Stimulated activated effector memory CD8-positive, alpha-beta T cell treated with anti-CD3 and anti-CD28 coated beads, Interleukin-12 subunit alpha, Interleukin-12 subunit beta, amount 100 ng/mL, for 72 hours (primary cell): ENCODE data around the gene ANKDD1B.

Source experiments
- ATAC-seq: fragments of 150-1000 bp; cut with Tn5 transposase; 2 replicates; pipeline ENCODE4 v1.10.0; 2021
- DNase-seq, 2 donors: peaks; one replicate each; pipeline ENCODE4 v3.0.0; 2021 to 2022; ENCODE audit warnings: low spot score in 2 of 2
- H3K27ac Mint-ChIP-seq: one replicate; pipeline ENCODE4 v1.8.0; 2022; ENCODE audit warnings: mild to moderate bottlenecking, mixed read lengths
- H3K36me3 Mint-ChIP-seq: one replicate; pipeline ENCODE4 v1.8.0; 2022; ENCODE audit warnings: mild to moderate bottlenecking, mixed read lengths
- H3K4me1 Mint-ChIP-seq: one replicate; pipeline ENCODE4 v1.8.0; 2022; ENCODE audit warnings: mixed read lengths
- H3K4me3 Mint-ChIP-seq: one replicate; pipeline ENCODE4 v1.8.0; 2022; ENCODE audit warnings: mild to moderate bottlenecking, mixed read lengths
- H3K9me3 Mint-ChIP-seq: one replicate; pipeline ENCODE4 v1.8.0; 2022; ENCODE audit warnings: mixed read lengths

ANKDD1B gene

GRCh38 chr5:75632321-75632720 lies 21.1 kb downstream of the ANKDD1B start:
- no peaks in the 10 kb centered on the region for H3K36me3 Mint-ChIP-seq
- no peaks in the 10 kb centered on the region for H3K9me3 Mint-ChIP-seq
- H3K4me3 Mint-ChIP-seq = no peak overlapping the region
- no peak for ATAC-seq
- H3K4me1 Mint-ChIP-seq = no peaks in the 10 kb centered on the region
- DNase-seq = no peak
- H3K27ac Mint-ChIP-seq = no peak overlapping the region

GRCh38 chr5:75637949-75638348 lies 26.7 kb downstream of the ANKDD1B start:
- no peak overlapping the region for H3K4me3 Mint-ChIP-seq
- no peak overlapping the region for H3K27ac Mint-ChIP-seq
- ATAC-seq = no peak
- no peak for DNase-seq
- H3K4me1 Mint-ChIP-seq = no peaks in the 10 kb centered on the region
- H3K9me3 Mint-ChIP-seq = peaks cover 2% of the 10 kb centered on the region
- no peaks in the 10 kb centered on the region for H3K36me3 Mint-ChIP-seq

- H3K4me1 Mint-ChIP-seq = no peaks in the 10 kb centered on the region
- no peak overlapping the region for H3K4me3 Mint-ChIP-seq
- no peak overlapping the region for H3K27ac Mint-ChIP-seq
- H3K9me3 Mint-ChIP-seq = peaks cover 2% of the 10 kb centered on the region
- ATAC-seq = no peak
- no peaks in the 10 kb centered on the region for H3K36me3 Mint-ChIP-seq
- DNase-seq = no peak
Observed at GRCh38 chr5:75639535-75640311, 28.5 kb downstream of the ANKDD1B start.

- ATAC-seq (no peak), DNase-seq (no peak)
- no peak overlapping the region for H3K27ac Mint-ChIP-seq
- no peaks in the 10 kb centered on the region for H3K36me3 Mint-ChIP-seq
- H3K4me1 Mint-ChIP-seq = no peaks in the 10 kb centered on the region
- peaks cover 2% of the 10 kb centered on the region for H3K9me3 Mint-ChIP-seq
- no peak overlapping the region for H3K4me3 Mint-ChIP-seq
Observed at GRCh38 chr5:75640395-75640794, 29.1 kb downstream of the ANKDD1B start.

- no peaks in the 10 kb centered on the region for H3K4me1 Mint-ChIP-seq
- no peak for ATAC-seq
- H3K36me3 Mint-ChIP-seq = no peaks in the 10 kb centered on the region
- no peak overlapping the region for H3K4me3 Mint-ChIP-seq
- peaks cover 2% of the 10 kb centered on the region for H3K9me3 Mint-ChIP-seq
- no peak overlapping the region for H3K27ac Mint-ChIP-seq
- no peak for DNase-seq
Observed at GRCh38 chr5:75640826-75641225, 29.6 kb downstream of the ANKDD1B start.

GRCh38 chr5:75648712-75649111 lies 37.5 kb downstream of the ANKDD1B start:
- peaks cover 2% of the 10 kb centered on the region for H3K9me3 Mint-ChIP-seq
- H3K36me3 Mint-ChIP-seq = no peaks in the 10 kb centered on the region
- ATAC-seq (peak; percentile 26), DNase-seq (no peak)
- H3K4me1 Mint-ChIP-seq = no peaks in the 10 kb centered on the region
- no peak overlapping the region for H3K27ac Mint-ChIP-seq
- no peak overlapping the region for H3K4me3 Mint-ChIP-seq

GRCh38 chr5:75651575-75652238 lies 40.5 kb downstream of the ANKDD1B start:
- DNase-seq = no peak
- no peak for ATAC-seq
- Mint-ChIP-seq H3K9me3 (peaks cover 2% of the 10 kb centered on the region), H3K27ac (no peak overlapping the region), H3K4me3 (no peak overlapping the region), H3K4me1 (no peaks in the 10 kb centered on the region), H3K36me3 (no peaks in the 10 kb centered on the region)

- DNase-seq = no peak
- no peaks in the 10 kb centered on the region for H3K36me3 Mint-ChIP-seq
- peaks cover 2% of the 10 kb centered on the region for H3K9me3 Mint-ChIP-seq
- ATAC-seq = no peak
- no peak overlapping the region for H3K4me3 Mint-ChIP-seq
- no peaks in the 10 kb centered on the region for H3K4me1 Mint-ChIP-seq
- H3K27ac Mint-ChIP-seq = no peak overlapping the region
Observed at GRCh38 chr5:75653521-75653920, 42.3 kb downstream of the ANKDD1B start.

GRCh38 chr5:75654693-75655295 lies 43.5 kb downstream of the ANKDD1B start:
- Mint-ChIP-seq H3K4me1 (no peaks in the 10 kb centered on the region), H3K36me3 (no peaks in the 10 kb centered on the region), H3K4me3 (no peak overlapping the region), H3K27ac (peak overlapping the region; percentile 50), H3K9me3 (no peaks in the 10 kb centered on the region)
- DNase-seq (no peak), ATAC-seq (no peak)

GRCh38 chr5:75656311-75657003 lies 45.2 kb downstream of the ANKDD1B start:
- Mint-ChIP-seq H3K27ac (no peak overlapping the region), H3K9me3 (no peaks in the 10 kb centered on the region), H3K4me3 (no peak overlapping the region), H3K4me1 (no peaks in the 10 kb centered on the region), H3K36me3 (no peaks in the 10 kb centered on the region)
- DNase-seq (no peak), ATAC-seq (no peak)

GRCh38 chr5:75659791-75660450 lies 48.7 kb downstream of the ANKDD1B start:
- Mint-ChIP-seq H3K4me1 (no peaks in the 10 kb centered on the region), H3K27ac (no peak overlapping the region), H3K9me3 (no peaks in the 10 kb centered on the region), H3K4me3 (no peak overlapping the region), H3K36me3 (no peaks in the 10 kb centered on the region)
- no peak for ATAC-seq
- DNase-seq = no peak

GRCh38 chr5:75660678-75661465 lies 49.6 kb downstream of the ANKDD1B start:
- Mint-ChIP-seq H3K36me3 (no peaks in the 10 kb centered on the region), H3K4me3 (no peak overlapping the region), H3K4me1 (no peaks in the 10 kb centered on the region), H3K9me3 (no peaks in the 10 kb centered on the region), H3K27ac (no peak overlapping the region)
- DNase-seq = no peak
- no peak for ATAC-seq

GRCh38 chr5:75662061-75662460 lies 50.8 kb downstream of the ANKDD1B start:
- no peak overlapping the region for H3K4me3 Mint-ChIP-seq
- ATAC-seq (no peak), DNase-seq (no peak)
- no peaks in the 10 kb centered on the region for H3K36me3 Mint-ChIP-seq
- no peaks in the 10 kb centered on the region for H3K9me3 Mint-ChIP-seq
- no peak overlapping the region for H3K27ac Mint-ChIP-seq
- no peaks in the 10 kb centered on the region for H3K4me1 Mint-ChIP-seq

- Mint-ChIP-seq H3K36me3 (no peaks in the 10 kb centered on the region), H3K9me3 (no peaks in the 10 kb centered on the region), H3K27ac (no peak overlapping the region), H3K4me3 (no peak overlapping the region), H3K4me1 (peaks cover 9% of the 10 kb centered on the region)
- ATAC-seq = no peak
- no peak for DNase-seq
Observed at GRCh38 chr5:75663579-75664284, 52.5 kb downstream of the ANKDD1B start.
